Prostate gland (tissue), 2 donors: ENCODE data around the gene TIMM17A. TPM values are rescaled to one million over a fixed set of nuclear protein-coding genes. Genes with fewer than 3 reads are reported as not detected.

Experiments
- DNase-seq: peaks from one replicate; pipeline ENCODE4 v3.0.0-alpha.2; 2019; ENCODE audit warnings: low spot score
- H3K27ac ChIP-seq, 2 donors: fragments of 200-600 bp; sonication (generic); 2 replicates each; pipeline ENCODE4 v1.5.1; 2017 to 2019
- H3K27me3 ChIP-seq: fragments of 200-600 bp; sonication (generic); replicated peaks from 2 replicates; pipeline ENCODE4 v1.5.1; 2019; ENCODE audit not compliant: insufficient read depth
- H3K36me3 ChIP-seq, 2 donors: fragments of 200-600 bp; sonication (generic); 1 replicate in 1 of 2; 2 replicates in 1 of 2; pipeline versions ENCODE4 v1.5.1 to v1.8.1; 2017 to 2019
- H3K4me1 ChIP-seq: fragments of 200-600 bp; sonication (generic); replicated peaks from 2 replicates; pipeline ENCODE4 v1.5.1; 2019
- H3K4me3 ChIP-seq, 2 donors: fragments of 200-600 bp; sonication (generic); 2 replicates each; pipeline ENCODE4 v1.5.1; 2017 to 2019
- H3K9me3 ChIP-seq: fragments of 200-600 bp; sonication (generic); 2 replicates; pipeline ENCODE4 v1.5.1; 2017
- POLR2A ChIP-seq: fragments of 450-650 bp; IDR thresholded peaks from one replicate; pipeline ENCODE4 v1.6.1; 2016; ENCODE audit warnings: antibody characterized with exemption, mild to moderate bottlenecking
- POLR2AphosphoS5 ChIP-seq: sonication (generic); formaldehyde crosslinking; IDR thresholded peaks from one replicate; pipeline ENCODE4 v1.6.1; 2017; ENCODE audit warnings: antibody characterized with exemption
- WGBS: methylation state at CpG from one replicate; pipeline ENCODE4 v1.1.5; 2018; 5-methylcytosine and 5-hydroxymethylcytosine counted together
- intact Hi-C: fragments of 100-400 bp; cut with DNase I; formaldehyde crosslinking; loops from one replicate; pipeline ENCODE4 v1.14.2; 2022
- total RNA-seq, 2 donors: library from RNA; depleted of rRNA; stranded (reverse); fragments of >200 nt; gene quantifications; one replicate each; pipeline ENCODE4 v1.1.0, GENCODE V29; 2016
- TF ChIP-seq, protein P1 (sequence below), 4 experiments: fragments of 200-600 bp in 2 of 4; fragments of 450-650 bp in 2 of 4; sonication (generic) in 2 of 4; IDR thresholded peaks; 1 replicate in 3 of 4; 2 replicates in 1 of 4; pipeline ENCODE4 v1.5.1; 2016 to 2019; ENCODE audit warnings: antibody characterized with exemption in 4 of 4, mild to moderate bottlenecking in 2 of 4, moderate library complexity in 2 of 4

TIMM17A gene
- total RNA-seq, 2 donors from 2014 or later, result 22.0 to 29.3 TPM

DNA sequence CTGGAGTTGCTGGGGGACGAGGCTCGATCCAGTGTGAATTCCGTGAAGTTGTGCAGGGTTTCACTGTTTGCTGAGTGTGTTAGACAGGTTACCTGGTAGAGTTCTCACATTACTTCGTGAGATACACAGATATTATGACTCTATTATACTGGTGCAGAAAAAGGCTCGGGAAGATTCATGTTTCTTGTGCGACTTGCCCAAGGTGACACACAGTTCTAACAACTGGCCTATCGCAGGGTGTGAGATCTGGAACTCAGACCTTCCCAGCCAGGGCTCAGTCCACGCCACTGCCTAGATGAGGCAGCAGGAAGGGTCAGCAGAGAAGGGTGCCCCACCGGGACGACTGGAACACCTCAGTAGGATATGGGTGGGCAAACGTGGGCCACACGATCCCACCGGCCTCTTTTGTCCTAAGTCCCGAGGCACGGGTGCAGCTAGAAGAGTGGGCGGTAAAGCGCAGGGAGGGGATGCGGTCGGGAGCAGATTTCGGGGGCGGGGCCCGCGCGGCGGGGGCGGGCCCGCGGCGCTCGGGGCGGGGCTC is 26.8 kb downstream of the TIMM17A start:
- Histone ChIP-seq H3K27me3 (no peaks in the 10 kb centered on the region), H3K36me3 (no peaks in the 10 kb centered on the region), H3K4me3 (peak overlapping the region; percentile 69 to 95), H3K4me1 (no peaks in the 10 kb centered on the region), H3K27ac (peak overlapping the region; percentile 81 to 89), H3K9me3 (no peaks in the 10 kb centered on the region)
- TF ChIP-seq POLR2AphosphoS5, result no peak
- TF ChIP-seq, protein P1, sequence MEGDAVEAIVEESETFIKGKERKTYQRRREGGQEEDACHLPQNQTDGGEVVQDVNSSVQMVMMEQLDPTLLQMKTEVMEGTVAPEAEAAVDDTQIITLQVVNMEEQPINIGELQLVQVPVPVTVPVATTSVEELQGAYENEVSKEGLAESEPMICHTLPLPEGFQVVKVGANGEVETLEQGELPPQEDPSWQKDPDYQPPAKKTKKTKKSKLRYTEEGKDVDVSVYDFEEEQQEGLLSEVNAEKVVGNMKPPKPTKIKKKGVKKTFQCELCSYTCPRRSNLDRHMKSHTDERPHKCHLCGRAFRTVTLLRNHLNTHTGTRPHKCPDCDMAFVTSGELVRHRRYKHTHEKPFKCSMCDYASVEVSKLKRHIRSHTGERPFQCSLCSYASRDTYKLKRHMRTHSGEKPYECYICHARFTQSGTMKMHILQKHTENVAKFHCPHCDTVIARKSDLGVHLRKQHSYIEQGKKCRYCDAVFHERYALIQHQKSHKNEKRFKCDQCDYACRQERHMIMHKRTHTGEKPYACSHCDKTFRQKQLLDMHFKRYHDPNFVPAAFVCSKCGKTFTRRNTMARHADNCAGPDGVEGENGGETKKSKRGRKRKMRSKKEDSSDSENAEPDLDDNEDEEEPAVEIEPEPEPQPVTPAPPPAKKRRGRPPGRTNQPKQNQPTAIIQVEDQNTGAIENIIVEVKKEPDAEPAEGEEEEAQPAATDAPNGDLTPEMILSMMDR (IDR thresholded peaks at IDR 0.05), result no peak
- TF ChIP-seq POLR2A, result no peak
- peak; percentile 67 for DNase-seq
- intact Hi-C loops, result loop anchor here (5.0 kb wide), 1 partner anchor 155 kb away; the partner anchor contains the start of gene IPO9
- 10% methylated on average over 17 of the region's 31 CpGs for WGBS

DNA sequence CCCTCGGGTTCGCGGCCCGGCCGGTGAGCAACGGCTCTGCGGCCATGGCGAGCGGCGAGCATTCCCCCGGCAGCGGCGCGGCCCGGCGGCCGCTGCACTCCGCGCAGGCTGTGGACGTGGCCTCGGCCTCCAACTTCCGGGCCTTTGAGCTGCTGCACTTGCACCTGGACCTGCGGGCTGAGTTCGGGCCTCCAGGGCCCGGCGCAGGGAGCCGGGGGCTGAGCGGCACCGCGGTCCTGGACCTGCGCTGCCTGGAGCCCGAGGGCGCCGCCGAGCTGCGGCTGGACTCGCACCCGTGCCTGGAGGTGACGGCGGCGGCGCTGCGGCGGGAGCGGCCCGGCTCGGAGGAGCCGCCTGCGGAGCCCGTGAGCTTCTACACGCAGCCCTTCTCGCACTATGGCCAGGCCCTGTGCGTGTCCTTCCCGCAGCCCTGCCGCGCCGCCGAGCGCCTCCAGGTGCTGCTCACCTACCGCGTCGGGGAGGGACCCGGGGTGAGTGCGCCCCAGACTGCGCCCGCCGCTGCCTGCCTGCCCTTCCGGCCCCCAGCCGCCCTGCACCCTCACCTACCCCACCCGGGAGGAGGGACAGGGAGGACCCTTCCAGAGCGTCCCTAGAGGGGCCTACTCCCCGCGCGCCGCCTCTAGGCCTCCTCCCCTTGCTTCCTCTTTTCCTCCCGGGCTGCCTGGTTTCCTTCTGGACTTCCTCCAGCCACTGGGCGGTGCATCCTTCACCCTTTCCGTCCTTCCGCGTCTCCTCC is 27.5 kb downstream of the TIMM17A start, which contains the start of gene RNPEP:
Gene RNPEP, plus strand, starts transcription at position 26 of the 757 bp plus-strand sequence. Its CDS starts 19 bp downstream, at position 45.
- TF ChIP-seq, protein P1 (IDR thresholded peaks at IDR 0.05), result peak in 3 of 4 experiments; percentile 5 to 42 (median 21)
- TF ChIP-seq POLR2AphosphoS5 (peak; percentile 65), POLR2A (peak; percentile 74)
- peak within 1 kb of the TSS; percentile 69 to 95 for H3K4me3 ChIP-seq
- peak within 1 kb of the TSS; percentile 81 to 89 for H3K27ac ChIP-seq
- H3K9me3 ChIP-seq, result no peaks in the 10 kb centered on the region
- intact Hi-C loops, result loop anchor here (5.0 kb wide), 1 partner anchor 156 kb away; the partner anchor contains the start of gene IPO9
- DNase-seq, result peak; percentile 51
- H3K27me3 ChIP-seq, result no peaks in the 10 kb centered on the region
- H3K4me1 ChIP-seq, result no peaks in the 10 kb centered on the region
- under 1% methylated on average over 25 of the region's 80 CpGs for whole genome bisulfite sequencing
- H3K36me3 ChIP-seq, result no peaks in the 10 kb centered on the region

DNA sequence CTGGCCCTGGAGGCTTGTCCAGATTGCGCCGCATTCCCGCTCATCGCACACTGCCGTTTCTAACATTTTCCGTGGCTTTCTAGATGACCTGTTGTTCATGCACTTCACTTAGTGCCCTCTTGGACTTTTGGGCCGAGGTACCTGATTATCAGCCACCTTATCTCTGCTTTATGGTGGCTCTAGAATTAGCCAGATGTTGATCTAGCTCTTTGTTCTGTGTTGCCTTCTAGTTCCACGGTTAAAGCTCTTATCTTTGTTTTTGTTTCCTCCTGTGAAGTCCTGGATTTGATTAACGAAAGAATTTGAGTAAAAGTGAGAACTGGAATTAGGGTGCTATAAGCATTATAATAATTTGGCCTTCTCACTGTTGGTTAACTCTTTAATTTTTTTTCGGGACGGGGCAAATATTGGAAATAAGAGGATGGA is 28.1 kb downstream of the TIMM17A start:
- Histone ChIP-seq H3K4me3 (peak overlapping the region; percentile 69 to 95), H3K27ac (peak overlapping the region; percentile 81 to 89), H3K27me3 (no peaks in the 10 kb centered on the region), H3K9me3 (no peaks in the 10 kb centered on the region), H3K36me3 (no peaks in the 10 kb centered on the region), H3K4me1 (no peaks in the 10 kb centered on the region)
- 9% methylated on average over 11 of the region's 11 CpGs for WGBS
- TF ChIP-seq, protein P1 (IDR thresholded peaks at IDR 0.05), result no peak
- TF ChIP-seq POLR2A, result no peak
- TF ChIP-seq POLR2AphosphoS5, result no peak
- intact Hi-C loops, result loop anchor here (5.0 kb wide), 1 partner anchor 156 kb away; the partner anchor contains the start of gene IPO9
- no peak for DNase-seq

DNA sequence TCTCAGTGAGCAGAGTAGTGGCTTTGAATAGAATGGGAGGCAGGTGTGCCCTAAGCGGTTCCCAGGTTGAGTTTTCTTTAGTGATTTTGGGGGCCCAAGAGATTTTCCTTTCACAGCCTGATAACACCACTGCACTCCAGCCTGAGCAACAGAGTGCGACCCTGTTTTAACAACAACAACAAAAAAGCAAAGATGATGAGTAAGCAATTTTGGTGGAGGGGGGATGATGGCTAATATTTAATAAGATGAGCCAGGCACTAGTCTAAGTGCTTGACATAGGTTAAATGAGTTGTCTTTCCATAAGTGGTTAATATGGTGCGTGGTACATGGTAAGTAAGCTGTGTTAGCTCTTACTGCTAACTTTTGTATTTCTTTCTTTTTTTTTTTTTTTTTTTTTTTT is 29.1 kb downstream of the TIMM17A start:
- no peaks in the 10 kb centered on the region for H3K4me1 ChIP-seq
- no peak for TF ChIP-seq POLR2A
- TF ChIP-seq POLR2AphosphoS5, result no peak
- TF ChIP-seq, protein P1 (IDR thresholded peaks at IDR 0.05), result no peak
- 95% methylated on average over 3 of the region's 3 CpGs for WGBS
- H3K4me3 ChIP-seq, result no peak overlapping the region
- H3K27me3 ChIP-seq, result no peaks in the 10 kb centered on the region
- no peak for DNase-seq
- H3K9me3 ChIP-seq, result no peaks in the 10 kb centered on the region
- H3K27ac ChIP-seq, result no peak overlapping the region
- peaks cover 0 to 3% of the 10 kb centered on the region in 2 donors for H3K36me3 ChIP-seq
- intact Hi-C loops, result loop anchor here (5.0 kb wide), 1 partner anchor 157 kb away; the partner anchor contains the start of gene IPO9
